Left hindlimb (tissue), 1 donor: ENCODE data around the gene CDK19.
"Not testable (repeated sequence)": the region's sequence is repeated elsewhere in the genome, so short reads cannot be mapped to it uniquely, and the experiment has no call there.

Source experiments
- DNase-seq: peaks from one replicate; pipeline ENCODE4 v3.0.0-alpha.2; 2018

Gene CDK19

DNA sequence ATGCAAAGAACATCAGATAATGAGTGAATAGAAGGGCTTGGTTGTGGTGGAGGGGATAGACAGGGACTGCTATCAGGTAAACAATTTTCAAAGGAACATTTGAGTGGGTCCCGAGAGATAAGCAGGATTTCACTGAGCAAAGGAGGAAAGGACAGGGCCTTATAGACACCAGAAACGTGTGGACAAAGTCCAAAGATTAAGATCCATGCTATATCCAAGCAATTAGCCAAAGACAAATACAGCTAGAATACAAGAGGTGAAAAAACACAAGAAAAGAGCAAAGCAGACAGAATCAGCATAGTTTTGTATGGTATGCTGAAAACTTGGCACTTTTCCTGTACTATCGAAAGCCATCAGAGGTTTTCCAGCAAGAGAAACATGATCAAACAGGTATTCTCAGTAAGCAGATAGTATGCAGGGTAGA, 59.8 kb downstream of the CDK19 start:
- DNase-seq = no peak

DNA sequence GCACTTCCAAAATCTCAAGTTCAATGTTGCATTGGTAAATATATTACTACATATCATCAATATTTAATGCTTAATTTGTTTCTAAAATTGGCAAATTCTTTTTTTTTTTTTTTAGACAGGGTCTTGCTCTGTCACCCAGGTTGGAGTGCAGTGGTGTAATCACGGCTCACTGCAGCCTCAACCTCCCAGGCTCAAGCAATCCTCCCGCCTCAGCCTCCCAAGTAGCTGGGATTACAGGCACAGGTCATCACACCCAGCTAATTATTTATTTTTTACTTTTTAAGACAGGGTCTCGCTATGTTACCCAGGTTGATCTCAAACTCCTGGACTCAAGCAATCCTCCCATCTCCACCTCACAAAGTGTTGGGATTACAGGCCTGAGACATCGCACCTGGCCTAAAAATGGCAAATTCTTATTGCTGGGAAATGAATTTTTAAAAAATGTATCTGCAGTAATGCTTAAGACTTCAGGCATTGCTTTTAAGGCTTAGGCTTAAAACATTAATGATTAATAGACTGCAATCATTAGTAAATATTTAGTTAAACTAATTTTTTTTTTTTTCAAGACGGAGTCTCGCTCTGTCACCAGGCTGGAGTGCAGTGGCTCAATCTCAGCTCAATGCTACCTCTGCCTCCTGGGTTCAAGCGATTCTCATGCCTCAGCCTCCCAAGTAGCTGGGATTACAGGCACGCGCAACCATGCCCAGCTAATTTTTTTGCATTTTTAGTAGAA, 61.2 kb downstream of the CDK19 start:
- DNase-seq = not testable (repeated sequence)

DNA sequence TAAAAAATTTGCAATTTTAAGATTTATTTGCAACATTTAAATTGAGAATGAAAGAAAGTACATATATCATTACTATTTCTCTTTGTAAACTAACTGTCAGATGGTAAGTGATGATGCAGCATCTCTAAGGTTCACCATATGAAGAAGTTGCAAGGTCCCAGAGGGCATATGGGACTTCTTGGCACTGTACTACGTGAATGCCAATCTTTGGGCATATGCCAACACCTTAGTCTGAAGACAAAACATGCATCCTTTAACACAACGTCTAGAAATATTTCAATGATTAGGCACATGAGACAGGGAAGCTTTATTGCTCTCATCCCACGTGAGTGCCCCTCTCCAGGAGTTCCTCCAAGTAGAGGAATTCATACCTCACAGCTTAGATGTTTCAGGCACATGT, 66.8 kb downstream of the CDK19 start:
- no peak for DNase-seq

DNA sequence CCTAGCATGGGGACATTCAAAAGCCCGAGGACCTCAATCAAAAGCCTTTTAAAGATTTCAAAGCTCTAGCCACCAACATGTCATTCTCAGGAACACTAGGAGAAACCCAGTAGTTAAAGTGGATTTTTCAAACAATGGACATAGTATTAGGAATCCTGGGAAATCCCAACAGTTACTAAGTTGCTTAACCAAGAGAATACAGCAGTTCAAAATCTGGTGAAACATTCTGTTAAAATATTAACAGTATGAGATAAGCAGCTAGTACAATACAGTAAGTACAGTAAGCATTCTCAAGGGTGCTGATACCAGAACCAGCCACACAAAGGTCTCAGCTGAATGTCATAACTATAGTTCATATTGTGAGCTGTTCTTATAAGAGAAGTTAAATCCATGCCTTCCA, 68.6 kb downstream of the CDK19 start:
- no peak for DNase-seq

DNA sequence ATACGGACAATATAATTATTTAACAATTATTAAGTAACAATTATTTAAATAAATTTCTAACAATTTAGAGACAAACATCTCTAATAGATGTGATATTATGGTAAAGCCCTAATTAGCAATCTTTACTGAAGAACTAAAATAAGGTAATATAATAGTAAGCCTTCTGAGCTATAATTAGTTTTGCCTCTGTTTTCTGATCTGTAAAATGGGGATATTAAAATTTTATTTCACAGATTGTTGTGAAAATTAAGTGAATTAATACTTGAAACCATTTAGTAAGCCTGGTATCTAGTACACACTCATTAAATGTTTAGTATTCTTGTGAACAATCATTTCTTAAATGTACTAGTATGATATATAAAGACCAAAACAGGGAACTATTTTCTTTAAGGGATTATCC, 70.3 kb downstream of the CDK19 start:
- DNase-seq = no peak

DNA sequence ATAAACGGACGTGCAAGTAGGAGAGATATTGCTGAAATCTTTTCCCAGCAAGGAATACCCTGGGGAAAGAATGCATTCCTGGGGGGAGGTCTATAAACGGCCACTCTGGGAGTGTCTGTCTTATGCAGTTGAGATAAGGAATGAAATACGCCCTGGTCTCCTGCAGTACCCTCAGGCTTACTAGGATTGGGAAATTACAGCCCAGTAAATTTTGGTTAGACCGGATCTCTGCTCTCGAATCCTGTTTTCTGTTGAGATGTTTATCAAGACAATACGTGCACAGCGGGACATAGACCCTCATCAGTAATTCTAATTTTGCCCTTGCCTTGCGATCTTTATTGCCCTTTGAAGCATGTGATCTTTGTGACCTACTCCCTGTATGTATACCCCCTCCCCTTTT, 72.7 kb downstream of the CDK19 start:
- DNase-seq = not testable (repeated sequence)

DNA sequence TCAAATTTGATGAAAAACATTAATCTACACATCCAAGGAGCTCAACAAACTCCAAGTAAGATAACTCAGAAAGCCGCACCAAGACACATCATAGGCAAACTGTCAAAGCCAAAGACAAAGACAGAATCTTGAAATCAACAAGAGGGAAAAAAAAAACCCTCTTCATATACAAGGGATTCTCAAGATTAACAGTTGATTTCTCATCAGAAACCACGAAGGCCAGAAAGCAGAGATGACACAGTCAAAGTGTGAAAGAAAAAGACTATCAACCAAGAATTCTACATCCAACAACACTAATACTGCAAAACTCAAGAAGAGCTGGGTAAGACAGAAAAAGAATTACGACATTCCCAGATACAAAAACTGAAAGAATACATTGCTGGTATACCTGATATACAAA, 73.8 kb downstream of the CDK19 start:
- DNase-seq = no peak

DNA sequence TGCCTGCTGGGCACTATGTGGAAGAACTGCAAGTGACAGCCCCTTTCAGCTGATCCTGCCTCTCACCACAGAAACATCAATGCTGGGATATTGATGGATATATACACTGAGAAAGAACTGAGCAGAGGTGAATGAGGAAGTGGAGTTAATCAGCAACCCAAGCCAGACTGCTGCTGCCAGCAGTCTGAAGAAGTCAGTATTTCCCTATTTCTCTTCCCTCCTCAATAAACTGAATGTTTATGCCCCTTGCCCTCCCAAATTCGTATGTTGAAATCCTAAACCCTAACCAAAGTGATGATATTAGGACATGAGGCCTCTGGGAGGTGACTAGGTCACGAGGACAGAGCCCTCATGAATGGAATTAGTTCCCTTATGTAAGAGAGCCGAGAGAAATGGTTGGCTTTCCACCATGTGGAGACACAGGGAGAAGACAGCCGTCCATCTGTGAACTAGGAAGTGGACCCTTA, 76.3 kb downstream of the CDK19 start:
- no peak for DNase-seq

DNA sequence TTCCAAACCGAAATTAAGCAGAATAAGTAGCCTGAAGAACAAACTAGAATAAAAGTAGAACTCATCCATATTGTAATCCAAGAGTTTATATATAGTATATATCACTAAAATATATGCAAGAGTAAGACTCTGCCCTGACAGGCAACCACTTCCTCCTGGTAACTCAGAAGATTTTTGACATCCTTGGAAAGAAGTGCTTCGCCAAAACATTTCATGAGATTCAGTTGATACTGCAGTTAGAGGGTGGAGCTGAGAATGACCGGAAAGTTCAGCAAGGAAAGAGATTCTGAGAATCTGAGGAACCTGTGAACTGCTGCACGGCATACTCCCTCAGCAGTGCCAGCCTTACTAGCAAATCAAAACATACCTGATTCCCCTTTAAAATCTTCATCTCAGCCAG, 79.6 kb downstream of the CDK19 start:
- no peak for DNase-seq

DNA sequence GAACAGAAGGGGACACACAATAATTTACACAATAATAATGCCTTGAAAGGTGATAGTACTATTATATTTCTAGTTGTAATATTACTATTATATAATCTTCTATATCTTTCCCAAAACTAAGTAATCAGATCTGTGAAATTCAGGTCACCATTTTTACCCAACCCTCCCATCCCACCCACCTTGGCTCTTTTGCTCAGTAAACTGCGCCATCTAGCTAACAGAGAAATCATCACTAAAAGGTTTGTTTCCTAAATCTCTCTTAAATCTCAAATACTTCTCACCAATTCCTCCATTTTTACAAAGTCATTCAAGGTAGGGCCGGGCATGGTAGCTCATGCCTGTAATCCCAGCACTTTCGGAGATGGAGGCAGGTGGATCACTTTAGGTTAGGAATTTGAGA, 83.4 kb downstream of the CDK19 start:
- no peak for DNase-seq

DNA sequence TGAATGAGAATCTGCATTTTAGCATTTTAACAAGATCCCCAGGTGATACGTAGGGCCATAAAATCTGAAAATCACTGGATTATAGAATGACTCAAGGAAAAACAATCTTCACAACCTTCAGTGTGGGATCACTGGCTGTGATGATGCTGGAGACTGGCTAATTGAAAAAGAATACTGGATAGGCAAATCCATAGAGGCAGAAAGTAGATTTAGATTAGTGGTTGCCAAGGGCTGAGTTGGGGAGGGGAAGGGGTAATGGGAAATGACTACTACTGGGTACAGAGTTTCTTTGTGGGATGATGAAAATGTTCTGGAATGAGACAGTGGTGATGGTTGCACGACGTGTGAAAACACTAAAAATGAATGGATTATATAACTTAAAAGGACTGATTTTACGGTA, 84.1 kb downstream of the CDK19 start:
- no peak for DNase-seq

DNA sequence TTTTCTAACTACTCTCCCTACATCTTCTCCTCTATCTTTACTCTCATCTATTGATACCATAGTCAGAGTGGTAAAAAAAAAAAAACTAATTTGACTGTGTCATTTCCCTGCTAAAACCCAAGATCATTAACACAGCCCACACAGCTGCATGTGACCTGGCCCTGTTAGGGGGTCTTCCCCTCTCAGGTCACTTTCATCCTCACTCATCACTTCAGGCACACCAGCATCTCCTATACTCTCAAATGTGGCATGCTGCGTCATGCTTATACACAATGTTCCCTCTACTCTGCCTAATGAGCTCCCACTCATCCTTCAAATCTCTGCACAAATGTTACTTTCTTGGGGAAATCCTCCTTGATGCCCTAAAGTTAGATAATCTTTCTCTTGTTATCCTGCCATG, 86.8 kb downstream of the CDK19 start:
- no peak for DNase-seq

DNA sequence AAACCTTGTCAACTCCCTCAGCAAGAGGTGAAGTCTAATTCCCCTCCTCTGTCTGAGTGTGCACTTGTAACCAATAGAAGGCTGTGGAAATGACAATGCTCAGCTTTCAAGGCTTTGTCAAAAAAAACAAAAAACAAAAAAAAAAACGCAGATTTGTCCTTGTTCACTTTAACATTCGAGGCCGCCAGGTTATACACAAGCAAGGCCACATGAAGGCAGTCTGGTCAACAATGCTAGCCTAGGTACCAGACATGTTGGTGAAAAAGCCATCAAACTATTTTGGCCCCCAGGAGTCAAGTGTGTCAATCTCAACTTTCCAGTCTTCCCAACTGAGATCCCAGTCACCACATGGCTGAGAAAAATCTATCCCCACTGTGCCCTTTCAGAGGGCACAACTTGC, 92.3 kb downstream of the CDK19 start:
- no peak for DNase-seq

DNA sequence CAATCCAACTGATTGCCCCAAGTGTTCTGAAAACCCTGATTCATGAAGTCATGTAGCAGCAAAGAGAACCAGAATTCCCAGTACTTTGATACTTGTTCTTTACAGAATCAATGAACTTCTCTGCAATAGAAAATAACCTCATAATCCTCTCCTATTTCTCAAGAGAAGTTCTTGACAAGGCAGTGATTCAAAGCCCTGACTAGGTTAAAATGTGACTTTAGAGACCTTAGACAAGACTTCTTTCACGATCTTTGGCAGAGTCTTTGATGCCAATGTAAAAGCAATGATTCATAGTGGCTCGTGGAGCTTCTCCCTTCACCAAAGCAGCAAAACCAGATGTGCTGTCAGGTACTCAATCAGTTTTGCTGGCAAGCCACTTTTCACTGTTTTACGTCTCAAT, 95.2 kb downstream of the CDK19 start:
- no peak for DNase-seq

DNA sequence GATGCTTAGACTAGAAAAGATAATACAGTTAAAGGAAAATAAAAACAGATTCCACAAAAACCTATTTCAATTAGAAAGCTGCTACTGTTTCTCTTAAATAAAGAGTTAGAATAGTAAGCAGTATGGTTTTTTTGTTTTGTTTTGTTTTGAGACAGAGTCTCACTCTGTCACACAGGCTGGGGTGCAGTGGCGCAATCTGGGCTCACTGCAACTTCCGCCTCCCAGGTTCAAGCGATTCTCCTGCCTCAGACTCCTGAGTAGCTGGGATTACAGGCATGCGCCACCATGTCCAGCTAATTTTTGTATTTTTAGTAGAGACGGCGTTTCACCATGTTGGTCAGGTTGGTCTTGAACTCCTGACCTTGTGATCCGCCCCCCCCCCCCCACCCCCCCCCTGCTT, 95.7 kb downstream of the CDK19 start:
- DNase-seq = not testable (repeated sequence)

DNA sequence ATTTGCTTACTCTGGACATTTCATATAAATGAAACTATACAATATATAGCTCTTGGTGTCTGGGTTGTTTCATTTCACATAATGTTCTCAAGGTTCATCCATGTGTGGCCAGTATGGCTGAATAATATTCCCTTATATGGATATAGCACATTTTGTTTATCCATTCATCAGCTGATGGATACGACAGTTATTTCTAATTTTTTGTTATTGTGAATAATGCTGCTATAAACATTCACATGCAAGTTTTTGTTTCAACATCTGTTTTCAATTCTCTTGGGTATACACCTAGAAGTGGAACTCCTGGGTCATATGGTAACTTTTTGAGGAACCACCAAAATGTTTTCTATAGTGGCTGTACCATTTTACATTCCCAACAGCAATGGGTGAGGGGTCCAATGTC, 101.1 kb downstream of the CDK19 start:
- no peak for DNase-seq

DNA sequence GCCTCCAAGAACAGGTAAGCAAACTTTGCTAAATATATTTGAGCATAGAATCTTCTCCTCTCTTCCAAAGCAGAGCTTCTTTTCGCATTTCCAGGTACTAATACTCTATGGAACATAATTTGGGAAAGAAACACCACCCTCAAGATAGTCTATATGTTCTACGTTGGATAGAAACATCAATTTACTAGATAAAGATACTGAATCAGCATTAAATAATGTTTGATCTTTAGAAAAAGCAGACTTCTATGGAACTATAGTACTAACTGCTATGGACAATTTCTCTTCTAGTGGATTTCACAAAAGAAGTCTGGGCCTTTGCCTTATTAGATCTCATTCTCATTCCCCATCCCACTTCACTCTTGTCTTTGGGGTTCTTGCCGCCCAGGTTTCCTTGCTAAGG, 103.0 kb downstream of the CDK19 start:
- no peak for DNase-seq

DNA sequence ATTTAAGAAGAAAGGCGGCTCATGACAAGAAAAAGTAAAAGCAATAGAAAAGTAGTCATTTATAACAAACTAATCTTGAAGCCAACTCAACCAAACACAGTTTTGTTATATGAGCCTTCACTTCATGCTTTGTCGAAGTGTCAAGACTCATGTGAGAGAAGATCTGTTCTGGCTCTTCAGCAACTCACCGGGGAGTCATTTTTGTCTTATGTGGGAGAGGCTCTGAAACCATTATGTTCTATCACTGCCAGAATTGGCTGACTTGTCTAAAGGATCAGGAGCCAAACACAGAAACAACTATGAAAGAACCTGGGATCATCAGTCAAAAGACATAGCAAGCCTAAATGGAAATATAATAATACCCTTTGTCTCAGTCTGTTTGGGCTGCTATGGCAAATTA, 105.2 kb downstream of the CDK19 start:
- DNase-seq = no peak

DNA sequence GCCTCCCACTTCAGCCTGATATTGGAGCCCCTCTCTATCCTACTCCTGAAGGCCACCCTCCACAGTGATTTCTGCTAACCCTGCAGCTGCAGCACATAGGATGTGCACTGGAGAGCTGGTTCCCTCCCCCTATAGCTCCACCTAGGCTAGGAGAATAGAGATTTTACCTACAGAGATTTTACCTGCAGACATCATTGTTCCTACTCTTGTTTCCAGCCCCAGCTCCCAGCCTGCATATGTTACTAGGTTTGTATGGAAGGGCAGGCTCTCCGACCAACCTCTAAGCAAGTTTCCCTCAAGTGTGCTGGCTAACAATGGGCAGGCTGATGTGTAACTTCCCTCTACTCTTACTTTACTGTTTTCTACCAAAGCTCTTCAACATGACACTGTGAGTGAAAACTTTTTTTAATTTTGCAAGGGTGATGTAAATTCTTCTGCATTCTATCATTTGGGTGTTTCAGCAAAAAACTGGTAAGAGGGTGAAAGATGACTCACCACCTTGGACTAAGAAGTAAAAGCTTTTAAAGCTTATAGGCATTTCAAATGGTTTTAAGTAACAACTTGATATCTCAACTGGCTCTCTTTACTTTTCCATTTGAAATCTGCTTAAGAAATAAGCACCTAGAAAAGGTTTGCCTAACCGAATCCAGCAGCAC, 106.8 kb downstream of the CDK19 start:
- DNase-seq = no peak

DNA sequence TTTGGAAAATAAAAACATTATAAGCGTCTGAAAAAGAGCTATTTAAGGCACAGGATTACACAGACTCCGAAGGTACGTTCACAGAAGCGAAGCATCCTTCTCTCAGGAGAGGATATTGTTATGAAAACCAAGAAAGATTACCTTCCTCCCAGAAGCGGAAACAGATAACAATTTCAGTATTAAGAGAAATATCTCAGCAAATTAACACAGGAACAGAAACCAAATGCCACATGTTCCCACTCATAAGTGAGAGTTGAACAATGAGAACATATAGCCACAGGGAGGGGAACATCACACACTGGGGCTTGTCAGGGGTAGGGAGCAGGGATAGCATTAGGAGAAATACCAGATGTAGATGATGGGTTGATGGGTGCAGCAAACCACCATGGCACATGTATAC, 109.7 kb downstream of the CDK19 start:
- DNase-seq = no peak

DNA sequence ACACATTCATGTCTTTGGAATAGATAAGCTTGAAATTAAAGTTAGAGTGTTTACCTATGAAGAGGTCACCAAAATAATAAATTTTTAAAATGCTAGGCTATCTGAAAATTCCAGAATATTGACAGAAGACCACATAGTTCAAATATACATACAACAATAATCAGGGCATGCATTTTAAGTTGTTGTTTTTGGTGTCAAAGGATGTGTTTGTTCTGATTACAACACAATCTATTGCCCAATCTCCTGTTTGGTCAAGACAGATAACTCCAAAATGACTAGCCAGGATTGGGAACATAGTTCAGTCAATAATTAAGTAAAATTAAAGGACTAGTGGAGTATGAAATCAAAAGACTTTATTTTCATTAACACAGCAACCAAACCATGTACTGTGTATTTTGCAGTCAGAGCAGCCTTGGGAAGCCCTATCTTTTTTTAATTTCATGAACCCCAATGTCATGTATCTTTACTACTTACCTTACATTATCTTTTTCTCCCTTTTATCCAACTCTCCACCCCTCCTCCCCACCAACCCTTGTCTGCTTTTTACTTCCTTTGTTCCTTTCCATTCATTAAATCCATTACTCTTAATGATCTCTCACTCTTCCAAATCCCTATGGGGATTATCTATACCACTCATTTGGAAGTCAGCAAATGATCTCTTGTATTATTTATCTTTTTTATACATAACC, 111.2 kb downstream of the CDK19 start:
- DNase-seq = no peak

DNA sequence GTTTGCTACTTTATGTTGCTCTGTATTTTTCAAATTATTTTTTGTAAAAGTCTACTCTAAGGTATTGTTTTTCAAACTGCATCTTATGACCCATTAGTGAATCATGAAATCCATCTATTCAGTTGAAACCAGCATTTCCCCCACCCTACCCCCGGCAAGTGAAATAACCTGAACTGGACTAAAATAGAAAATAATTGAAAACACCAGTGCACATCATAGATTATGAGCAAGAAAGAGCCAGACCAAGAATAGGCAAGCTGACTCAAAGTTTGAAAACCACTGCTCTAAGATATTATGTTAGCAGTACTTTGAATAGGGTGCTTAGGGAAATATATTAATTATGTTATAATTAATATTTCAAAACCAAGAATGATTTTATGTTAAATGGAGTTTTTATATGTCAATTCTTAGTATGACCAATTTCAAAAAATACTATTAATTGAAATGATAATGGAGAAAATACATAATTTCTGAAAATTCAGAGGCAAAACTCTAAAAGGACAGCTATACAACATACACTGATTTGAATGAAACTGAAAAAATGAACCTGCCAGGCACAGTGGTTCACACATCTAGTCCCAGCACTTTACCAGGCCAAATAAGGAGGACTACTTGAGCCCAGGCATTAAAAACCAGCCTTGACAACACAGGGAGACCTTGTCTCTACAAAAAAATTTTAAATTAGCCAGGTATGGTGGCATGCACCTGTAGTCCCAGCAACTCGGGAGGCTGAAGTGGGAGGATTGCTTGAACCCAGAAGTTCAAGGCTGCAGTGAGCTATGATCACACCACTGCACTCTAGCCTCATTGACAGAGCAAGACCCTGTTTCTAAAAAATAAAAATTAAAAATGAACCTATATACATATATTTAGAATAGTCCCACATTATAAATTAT, 112.0 kb downstream of the CDK19 start:
- DNase-seq = no peak

DNA sequence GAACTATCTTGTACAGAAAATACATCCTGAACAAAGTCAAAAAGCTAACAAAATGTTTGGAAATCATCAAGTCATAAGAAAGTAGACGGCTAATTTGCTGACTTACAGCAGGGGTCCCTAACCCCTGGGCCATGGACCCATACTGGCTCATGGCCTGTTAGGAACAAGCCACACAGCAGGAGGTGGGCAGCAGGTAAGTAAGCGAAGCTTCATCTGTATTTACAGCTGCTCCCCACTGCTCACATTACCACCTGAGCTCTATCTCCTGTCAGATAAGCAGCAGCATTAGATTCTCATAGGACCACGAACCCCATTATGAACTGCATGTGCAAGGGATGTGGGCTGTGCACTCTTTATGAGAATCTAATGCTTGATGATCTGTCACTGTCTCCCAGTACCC, 115.5 kb downstream of the CDK19 start:
- DNase-seq = no peak
